GM12878 (cell line): ENCODE results near the gene SHROOM2. TPM values are rescaled to one million over a fixed set of nuclear protein-coding genes. Genes with fewer than 3 reads are reported as not detected.

Source experiments
- ATAC-seq: fragments of 200-7000 bp; cut with Tn5 transposase; 3 replicates; pipeline ENCODE4 v1.9.1; 2020; ENCODE audit warnings: mild to moderate bottlenecking, moderate library complexity
- BruUV-seq: library from RNA; stranded (reverse); fragments of 400-500 nt; replicated peaks from 2 replicates; lab custom pipeline; 2021; lab: Mats Ljungman, UMichigan
- CTCF ChIA-PET: fragments of 300-600 bp; sonication (Branson Sonifier 250); formaldehyde crosslinking; extraction: SDS; loops from one replicate; lab custom pipeline; 2021; ENCODE audit warnings: inconsistent platforms; lab: Yijun Ruan, JAX
- POLR2A ChIA-PET: fragments of 350-600 bp; formaldehyde crosslinking; extraction: SDS; loops from one replicate; lab custom pipeline; 2021; ENCODE audit warnings: inconsistent platforms; lab: Charles Lee
- RAD21 ChIA-PET: fragments of 300-600 bp; sonication (Branson Sonifier 250); formaldehyde crosslinking; loops from one replicate; lab custom pipeline; 2023; ENCODE audit warnings: antibody characterized with exemption; ENCODE audit not compliant: unreplicated experiment; lab: Charles Lee
- SMC1A ChIA-PET: fragments of 300-600 bp; sonication (Branson Sonifier 250); formaldehyde crosslinking; loops from one replicate; lab custom pipeline; 2023; ENCODE audit not compliant: unreplicated experiment, uncharacterized antibody; lab: Charles Lee
- DNase-seq: peaks from one replicate; pipeline ENCODE4 v3.0.0-alpha.2; 2011; ENCODE audit warnings: low read depth, low spot score
- FAIRE-seq: peaks from 3 replicates; lab custom pipeline; 2011; peaks lifted over from hg19 to GRCh38; lab: Jason Lieb, UNC
- H2AFZ ChIP-seq: 2 replicates; pipeline ENCODE4 v1.6.0; 2011; ENCODE audit warnings: low read depth, low read length, control low read depth; ENCODE audit not compliant: control insufficient read depth
- H3K27ac ChIP-seq: 2 replicates; pipeline ENCODE4 v1.5.1; 2011; ENCODE audit warnings: control low read depth; ENCODE audit not compliant: control insufficient read depth, insufficient read depth
- H3K27me3 ChIP-seq, 2 experiments: replicated peaks in 1 of 2; 2 replicates each; pipeline versions ENCODE4 v1.6.0 to v1.6.1; 2011; ENCODE audit warnings: low read length in 1 of 2; ENCODE audit not compliant: control insufficient read depth in 2 of 2, insufficient read depth in 2 of 2
- H3K36me3 ChIP-seq, 2 experiments: 2 replicates each; pipeline ENCODE4 v1.5.1; 2011; ENCODE audit warnings: low read length in 1 of 2; ENCODE audit not compliant: control insufficient read depth in 2 of 2, insufficient read depth in 2 of 2
- H3K4me1 ChIP-seq: 2 replicates; pipeline ENCODE4 v1.6.1; 2011; ENCODE audit warnings: mild to moderate bottlenecking, low read length, moderate library complexity, mixed read lengths; ENCODE audit not compliant: control insufficient read depth, insufficient read depth
- H3K4me2 ChIP-seq: 2 replicates; pipeline ENCODE4 v1.6.0; 2011; ENCODE audit warnings: control low read depth; ENCODE audit not compliant: control insufficient read depth, insufficient read depth
- H3K4me3 ChIP-seq: fragments of 200-600 bp; sonication (generic); 2 replicates; pipeline ENCODE4 v1.5.1; 2016
- H3K79me2 ChIP-seq: 2 replicates; pipeline ENCODE4 v1.6.0; 2011; ENCODE audit warnings: low read length; ENCODE audit not compliant: control insufficient read depth, insufficient read depth
- H3K9ac ChIP-seq: 2 replicates; pipeline ENCODE4 v1.8.0; 2011; ENCODE audit warnings: low read length, control low read depth, mixed read lengths; ENCODE audit not compliant: control insufficient read depth, insufficient read depth
- H3K9me3 ChIP-seq: replicated peaks from 3 replicates; pipeline ENCODE4 v1.5.1; 2011; ENCODE audit warnings: mild to moderate bottlenecking, low read length; ENCODE audit not compliant: control insufficient read depth, insufficient read depth
- H4K20me1 ChIP-seq: 2 replicates; pipeline ENCODE4 v1.6.0; 2011; ENCODE audit not compliant: control insufficient read depth, insufficient read depth
- BCL11A ChIP-seq: IDR thresholded peaks from 2 replicates; pipeline ENCODE4 v1.6.1; 2011; ENCODE audit warnings: low read depth, low read length
- CHD2 ChIP-seq: IDR thresholded peaks from 2 replicates; pipeline ENCODE4 v1.6.1; 2011; ENCODE audit warnings: low read depth, low read length, improper control_type of control experiment, borderline replicate concordance
- CREM ChIP-seq: IDR thresholded peaks from 2 replicates; pipeline ENCODE4 v1.6.1; 2014; ENCODE audit warnings: antibody characterized with exemption, low read depth
- ELK1 ChIP-seq: IDR thresholded peaks from 2 replicates; pipeline ENCODE4 v1.6.1; 2012; ENCODE audit warnings: low read depth, low read length, improper control_type of control experiment
- GATAD2B ChIP-seq: fragments of 450-650 bp; conservative IDR thresholded peaks from 2 replicates; pipeline ENCODE4 v1.6.1; 2017; ENCODE audit warnings: low read depth, mild to moderate bottlenecking, moderate library complexity
- JUNB ChIP-seq: IDR thresholded peaks from 2 replicates; pipeline ENCODE4 v1.6.1; 2016; ENCODE audit warnings: antibody characterized with exemption, mild to moderate bottlenecking
- YBX1 ChIP-seq: fragments of 450-650 bp; IDR thresholded peaks from 2 replicates; pipeline ENCODE4 v1.6.1; 2016; ENCODE audit warnings: antibody characterized with exemption
- ZNF274 ChIP-seq: IDR thresholded peaks from one replicate; pipeline ENCODE4 v1.8.0; 2011; ENCODE audit not compliant: insufficient read length, insufficient read depth
- ZNF592 ChIP-seq: fragments of 450-650 bp; IDR thresholded peaks from 2 replicates; pipeline ENCODE4 v1.6.1; 2017; ENCODE audit warnings: mild to moderate bottlenecking, moderate library complexity
- WGBS: methylation state at CpG from one replicate; pipeline ENCODE4 v1.1.6; 2016; ENCODE audit warnings: low lambda C conversion rate; ENCODE audit not compliant: insufficient replicate concordance, insufficient coverage; ENCODE audit errors: missing lambda C conversion rate; 5-methylcytosine and 5-hydroxymethylcytosine counted together
- in situ Hi-C: fragments of 300-500 bp; cut with MboI; formaldehyde crosslinking; loops from 9 replicates; pipeline ENCODE4 v1.14.3; 2018; ENCODE audit warnings: mixed read lengths
- intact Hi-C: fragments of 100-400 bp; cut with micrococcal nuclease; formaldehyde crosslinking; loops from one replicate; pipeline ENCODE4 v1.14.2; 2022; ENCODE audit not compliant: unreplicated experiment
- polyA plus RNA-seq, 11 experiments: library from polyadenylated mRNA; depleted of rRNA in 4 of 11; unstranded in 6 of 11; stranded (reverse) in 5 of 11; fragments of >200 nt; fragmentation: Nextera tagmentation in 4 of 11; fragmentation: Illumina TruSeq in 1 of 11; extraction: Ambion mirVana in 4 of 11; extraction: Trizol in 1 of 11; gene quantifications; 1 replicate in 1 of 11; 2 replicates in 10 of 11; pipeline versions ENCODE4 v1.2.1 to v1.2.3, GENCODE V29; 2011 to 2016; ENCODE audit warnings: inconsistent platforms in 2 of 11, missing spikeins in 2 of 11, low read depth in 1 of 11
- total RNA-seq, 4 experiments: library from RNA; depleted of rRNA in 3 of 4; stranded (reverse); fragments of >200 nt in 3 of 4; fragmentation: Illumina TruSeq in 1 of 4; extraction: Trizol in 1 of 4; gene quantifications; 2 replicates each; pipeline versions ENCODE4 v1.2.1 to v1.2.3, GENCODE V29; 2013 to 2021
- TF ChIP-seq, protein P1 (sequence below): IDR thresholded peaks from 2 replicates; pipeline ENCODE4 v1.6.1; 2012; ENCODE audit warnings: low read depth, low read length, improper control_type of control experiment

Gene SHROOM2
- total and polyA plus RNA-seq, 10 of the 15 experiments (the other 5 are each of a cell fraction or from before 2014, with no cell fraction given) = under 0.01 to 0.15 (median 0.09) TPM; not detected in 2

DNA sequence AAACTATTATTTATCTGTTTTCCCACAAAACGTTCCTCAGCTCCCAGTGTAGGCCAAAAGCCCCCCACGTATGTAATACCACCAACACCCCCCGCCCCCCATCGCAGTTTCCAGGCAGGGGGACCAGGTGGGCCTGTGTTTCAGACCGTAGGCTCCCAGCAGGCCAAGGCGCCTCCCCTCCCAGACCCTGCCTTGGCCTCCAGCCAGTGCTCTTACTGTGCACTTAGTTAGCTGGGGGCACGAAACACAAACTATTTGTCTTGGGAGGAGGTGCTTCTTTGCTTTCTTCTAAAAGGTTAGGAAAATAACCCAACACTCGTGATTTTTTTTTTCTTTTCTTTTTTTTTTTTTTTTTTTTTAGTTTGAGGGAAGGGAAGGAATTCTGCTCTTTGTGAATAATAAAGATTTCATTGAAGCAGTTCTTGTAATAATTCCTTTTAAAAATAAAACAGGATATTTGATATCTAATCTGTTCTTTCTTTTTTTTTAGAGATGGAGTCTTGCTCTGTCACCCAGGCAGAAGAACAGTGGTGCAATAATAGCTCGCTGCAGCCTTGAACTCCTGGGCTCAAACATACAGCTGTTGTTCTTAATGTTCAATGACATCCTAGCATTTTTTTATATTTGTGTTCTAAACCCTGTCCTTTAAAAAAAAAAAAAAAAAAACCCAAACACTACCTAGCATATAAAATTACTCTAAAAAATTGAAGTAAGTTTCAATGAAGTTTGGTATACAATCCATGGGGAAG, 98.0 kb downstream of the SHROOM2 start:
- Histone ChIP-seq H4K20me1 (no peaks in the 10 kb centered on the region), H3K4me2 (no peak overlapping the region), H3K4me3 (no peak overlapping the region), H3K36me3 (no peaks in the 10 kb centered on the region), H3K79me2 (no peaks in the 10 kb centered on the region), H3K9ac (no peak overlapping the region), H2AFZ (no peak overlapping the region), H3K27me3 (peaks cover 0 to 2% of the 10 kb centered on the region in 2 experiments; a peak in 2 of 4 replicates), H3K9me3 (no peaks in the 10 kb centered on the region), H3K4me1 (no peaks in the 10 kb centered on the region), H3K27ac (no peak overlapping the region)
- WGBS = 9% methylated on average over 9 of the region's 9 CpGs
- DNase-seq = no peak
- BruUV-seq = no TSS peak
- no peak for ATAC-seq
- ChIA-PET POLR2A (no interaction called here), SMC1A (interaction anchor here (0.6 to 2.8 kb wide), 5 partner anchors 12 to 235 kb away, joined by 3 to 11 read pairs (median 3); no protein-coding TSS in a partner anchor), RAD21 (interaction anchor here (0.7 to 2.2 kb wide), 5 partner anchors 15 to 558 kb away, joined by 3 to 7 read pairs (median 4); no protein-coding TSS in a partner anchor), CTCF (interaction anchor here (0.8 to 3.1 kb wide), 8 partner anchors 9 to 235 kb away, joined by 3 to 15 read pairs (median 9); partner anchors contain the start of gene CLDN34)
- no peak for TF ChIP-seq JUNB
- no peak for TF ChIP-seq GATAD2B
- no peak for TF ChIP-seq CHD2
- no peak for TF ChIP-seq CREM
- no peak for TF ChIP-seq ZNF274
- TF ChIP-seq, protein P1, sequence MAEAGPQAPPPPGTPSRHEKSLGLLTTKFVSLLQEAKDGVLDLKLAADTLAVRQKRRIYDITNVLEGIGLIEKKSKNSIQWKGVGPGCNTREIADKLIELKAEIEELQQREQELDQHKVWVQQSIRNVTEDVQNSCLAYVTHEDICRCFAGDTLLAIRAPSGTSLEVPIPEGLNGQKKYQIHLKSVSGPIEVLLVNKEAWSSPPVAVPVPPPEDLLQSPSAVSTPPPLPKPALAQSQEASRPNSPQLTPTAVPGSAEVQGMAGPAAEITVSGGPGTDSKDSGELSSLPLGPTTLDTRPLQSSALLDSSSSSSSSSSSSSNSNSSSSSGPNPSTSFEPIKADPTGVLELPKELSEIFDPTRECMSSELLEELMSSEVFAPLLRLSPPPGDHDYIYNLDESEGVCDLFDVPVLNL = no peak
- TF ChIP-seq ELK1 = no peak
- no peak for TF ChIP-seq YBX1
- no peak for TF ChIP-seq ZNF592
- TF ChIP-seq BCL11A = no peak
- in situ Hi-C loops = loop anchor here (5.0 kb wide), 1 partner anchor 103 kb away; no protein-coding TSS in a partner anchor
- FAIRE-seq = no peak
- intact Hi-C loops = loop anchor here (2.0 kb wide), 1 partner anchor 59 kb away; no protein-coding TSS in a partner anchor
